ENCODE measurements around the gene NUDT19. TPM values are rescaled to one million over a fixed set of nuclear protein-coding genes. Genes with fewer than 3 reads are reported as not detected.

Gene NUDT19
- 9.4 and 13.4 TPM in 2 replicates for total RNA-seq

GRCh38 chr19:32691291-32691951 lies at the start of gene NUDT19:
NUDT19 (plus strand) TSS chr19:32691821; CDS start chr19:32691961, 140 bp downstream.

GRCh38 chr19:32674931-32675719 lies 16.5 kb upstream of the NUDT19 start, which contains the start of gene ANKRD27:
ANKRD27 (minus strand) TSS chr19:32675180; CDS start chr19:32659015, 16,165 bp downstream.

GRCh38 chr19:32675720-32676185 lies 15.9 kb upstream of the NUDT19 start, which contains the start of gene RGS9BP:
RGS9BP (plus strand) TSS chr19:32675848; CDS start chr19:32676264, 416 bp downstream.

GRCh38 chr19:32719611-32720059 lies 28.0 kb downstream of the NUDT19 start, which contains the start of gene TDRD12:
TDRD12 (plus strand) TSS chr19:32719767; CDS start chr19:32720073, 306 bp downstream.

Other genes with a start within 250 kb of the NUDT19 start
- gene PDCD5, start 110.6 kb upstream of the NUDT19 start, total RNA-seq = 85.7 and 132 TPM in 2 replicates
- gene ANKRD27, start 16.6 kb upstream of the NUDT19 start, total RNA-seq = 26.9 and 43.9 TPM in 2 replicates
- under 0.01 and 0.64 TPM in 2 replicates for gene RGS9BP, start 16.0 kb upstream of the NUDT19 start, total RNA-seq
- 0.96 and 5.3 TPM in 2 replicates for gene TDRD12, start 27.9 kb downstream of the NUDT19 start, total RNA-seq
- 0.48 TPM in 1 of 2 replicates, not detected in the other for gene SLC7A9, start 177.9 kb downstream of the NUDT19 start, total RNA-seq

Measured in tracheal epithelial cell (primary cell).